Jurkat, Clone E6-1 (cell line): ENCODE results near the gene POLR2C.

Source experiments
- DNase-seq: peaks from one replicate; pipeline ENCODE4 v3.0.0-alpha.2; 2011; ENCODE audit warnings: low read depth, low spot score
- H3K4me3 ChIP-seq: 2 replicates; pipeline ENCODE4 v1.5.1; 2011; ENCODE audit warnings: mild to moderate bottlenecking, low read length, control low read depth, moderate library complexity

The POLR2C gene

GRCh38 chr16:57476546-57477410 lies 14.3 kb downstream of the POLR2C start:
- DNase-seq, result no peak
- H3K4me3 ChIP-seq, result no peak overlapping the region

GRCh38 chr16:57477531-57478202 lies 15.2 kb downstream of the POLR2C start:
- H3K4me3 ChIP-seq, result no peak overlapping the region
- no peak for DNase-seq

GRCh38 chr16:57478396-57479204 lies 16.1 kb downstream of the POLR2C start:
- no peak for DNase-seq
- H3K4me3 ChIP-seq, result no peak overlapping the region

GRCh38 chr16:57479205-57479975 lies 16.9 kb downstream of the POLR2C start:
- DNase-seq, result no peak
- H3K4me3 ChIP-seq, result no peak overlapping the region

- no peak overlapping the region for H3K4me3 ChIP-seq
These were observed 17.7 kb downstream of the POLR2C start for GRCh38 chr16:57479976-57480753.

GRCh38 chr16:57480754-57481230 lies 18.3 kb downstream of the POLR2C start:
- H3K4me3 ChIP-seq, result no peak overlapping the region
- DNase-seq, result no peak

More at GRCh38 chr16:57479976-57480753, 17.7 kb downstream of the POLR2C start:
- no peak for DNase-seq

- H3K4me3 ChIP-seq, result no peak overlapping the region
- no peak for DNase-seq
These were observed 18.9 kb downstream of the POLR2C start for GRCh38 chr16:57481421-57481820.

GRCh38 chr16:57482845-57483545 lies 20.5 kb downstream of the POLR2C start:
- no peak overlapping the region for H3K4me3 ChIP-seq
- no peak for DNase-seq

- H3K4me3 ChIP-seq, result no peak overlapping the region
- no peak for DNase-seq
These were observed 21.4 kb downstream of the POLR2C start for GRCh38 chr16:57483725-57484514.

- H3K4me3 ChIP-seq, result no peak overlapping the region
- no peak for DNase-seq
These were observed 22.1 kb downstream of the POLR2C start for GRCh38 chr16:57484515-57485005.

- peak overlapping the region; percentile 56 for H3K4me3 ChIP-seq
These were observed 22.8 kb downstream of the POLR2C start for GRCh38 chr16:57485091-57485915.

GRCh38 chr16:57485916-57486857 lies 23.7 kb downstream of the POLR2C start, which contains the start of gene DOK4:
TSS of gene DOK4 (minus strand) at chr16:57486493. CDS start at chr16:57479507, 6,986 bp downstream.
- H3K4me3 ChIP-seq, result peak within 1 kb of the TSS; percentile 56
- no peak for DNase-seq

More at GRCh38 chr16:57485091-57485915, 22.8 kb downstream of the POLR2C start:
- DNase-seq, result no peak

- peak overlapping the region; percentile 28 for H3K4me3 ChIP-seq
These were observed 24.7 kb downstream of the POLR2C start for GRCh38 chr16:57486858-57487834.

More at GRCh38 chr16:57486858-57487834, 24.7 kb downstream of the POLR2C start:
- no peak for DNase-seq
